MM.1S (cell line): ENCODE measurements around the gene UGT2B15.

ENCODE experiments used
- EZH2 ChIP-seq: fragments of 300-600 bp; sonication (generic); optimal IDR thresholded peaks from 2 replicates; pipeline ENCODE3; 2017; ENCODE audit warnings: low read depth, mild to moderate bottlenecking, antibody characterized with exemption, low read length, mixed read lengths
- TF ChIP-seq, protein P1 (sequence below): fragments of 300-600 bp; sonication (generic); IDR thresholded peaks from 2 replicates; pipeline ENCODE4 v1.5.1; 2016; ENCODE audit warnings: antibody characterized with exemption, low read length, mixed read lengths

DNA sequence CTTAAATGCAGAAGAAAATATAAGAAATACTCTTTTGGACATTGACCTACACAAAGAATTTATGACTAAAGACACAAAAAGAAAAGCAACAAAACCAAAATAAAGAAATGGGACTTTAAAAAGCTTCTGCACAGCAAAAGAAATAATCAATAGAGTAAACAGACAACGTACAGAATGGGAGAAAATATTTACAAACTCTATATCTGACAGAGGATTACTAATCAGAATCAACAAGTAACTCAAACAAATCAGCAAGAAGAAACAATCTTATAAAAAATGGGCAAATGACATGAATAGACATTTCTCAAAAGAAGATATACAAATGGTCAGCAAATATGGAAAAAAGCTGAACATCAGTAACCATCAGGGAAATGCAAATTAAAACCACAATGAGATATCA is 56.7 kb downstream of the UGT2B15 start:
- TF ChIP-seq, protein P1, sequence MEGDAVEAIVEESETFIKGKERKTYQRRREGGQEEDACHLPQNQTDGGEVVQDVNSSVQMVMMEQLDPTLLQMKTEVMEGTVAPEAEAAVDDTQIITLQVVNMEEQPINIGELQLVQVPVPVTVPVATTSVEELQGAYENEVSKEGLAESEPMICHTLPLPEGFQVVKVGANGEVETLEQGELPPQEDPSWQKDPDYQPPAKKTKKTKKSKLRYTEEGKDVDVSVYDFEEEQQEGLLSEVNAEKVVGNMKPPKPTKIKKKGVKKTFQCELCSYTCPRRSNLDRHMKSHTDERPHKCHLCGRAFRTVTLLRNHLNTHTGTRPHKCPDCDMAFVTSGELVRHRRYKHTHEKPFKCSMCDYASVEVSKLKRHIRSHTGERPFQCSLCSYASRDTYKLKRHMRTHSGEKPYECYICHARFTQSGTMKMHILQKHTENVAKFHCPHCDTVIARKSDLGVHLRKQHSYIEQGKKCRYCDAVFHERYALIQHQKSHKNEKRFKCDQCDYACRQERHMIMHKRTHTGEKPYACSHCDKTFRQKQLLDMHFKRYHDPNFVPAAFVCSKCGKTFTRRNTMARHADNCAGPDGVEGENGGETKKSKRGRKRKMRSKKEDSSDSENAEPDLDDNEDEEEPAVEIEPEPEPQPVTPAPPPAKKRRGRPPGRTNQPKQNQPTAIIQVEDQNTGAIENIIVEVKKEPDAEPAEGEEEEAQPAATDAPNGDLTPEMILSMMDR = no peak
- no peak for TF ChIP-seq EZH2
